GM21515 (cell line): Measurements from ENCODE around the gene MT1A.
"Not testable (repeated sequence)": the region's sequence is repeated elsewhere in the genome, so short reads cannot be mapped to it uniquely, and the experiment has no call there.

ENCODE experiments used
- ATAC-seq: cut with Tn5 transposase; IDR thresholded peaks from one replicate; pipeline ENCODE4 v1.9.1; 2021; ENCODE audit not compliant: unreplicated experiment

The MT1A gene

GRCh38 chr16:56610017-56610608 is 28.4 kb upstream of the MT1A start:
- ATAC-seq = no peak

DNA sequence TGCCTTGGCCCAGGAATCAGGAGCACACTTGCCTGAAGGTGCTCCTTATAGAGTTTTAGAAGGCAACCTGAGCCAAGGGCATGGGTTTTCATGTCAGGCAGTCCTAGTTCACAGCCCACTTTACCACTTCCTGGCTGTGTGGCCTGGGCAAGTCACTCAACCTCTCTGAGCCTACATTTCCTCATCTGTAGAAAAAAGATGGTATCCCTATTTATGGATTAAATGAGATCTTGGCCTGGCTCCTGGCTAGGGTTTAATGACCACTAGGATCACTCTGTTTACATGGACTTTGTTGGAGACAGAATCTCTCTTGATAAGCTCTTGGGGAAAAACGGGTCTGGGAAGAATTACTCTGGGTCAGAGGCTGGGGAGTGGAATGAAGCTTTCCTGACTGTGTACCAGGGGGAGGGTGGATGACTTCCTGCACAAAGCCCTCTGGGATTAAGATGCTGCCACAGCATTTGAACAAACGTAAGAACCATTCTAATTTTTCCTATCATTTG is 27.8 kb upstream of the MT1A start:
- ATAC-seq = no peak

DNA sequence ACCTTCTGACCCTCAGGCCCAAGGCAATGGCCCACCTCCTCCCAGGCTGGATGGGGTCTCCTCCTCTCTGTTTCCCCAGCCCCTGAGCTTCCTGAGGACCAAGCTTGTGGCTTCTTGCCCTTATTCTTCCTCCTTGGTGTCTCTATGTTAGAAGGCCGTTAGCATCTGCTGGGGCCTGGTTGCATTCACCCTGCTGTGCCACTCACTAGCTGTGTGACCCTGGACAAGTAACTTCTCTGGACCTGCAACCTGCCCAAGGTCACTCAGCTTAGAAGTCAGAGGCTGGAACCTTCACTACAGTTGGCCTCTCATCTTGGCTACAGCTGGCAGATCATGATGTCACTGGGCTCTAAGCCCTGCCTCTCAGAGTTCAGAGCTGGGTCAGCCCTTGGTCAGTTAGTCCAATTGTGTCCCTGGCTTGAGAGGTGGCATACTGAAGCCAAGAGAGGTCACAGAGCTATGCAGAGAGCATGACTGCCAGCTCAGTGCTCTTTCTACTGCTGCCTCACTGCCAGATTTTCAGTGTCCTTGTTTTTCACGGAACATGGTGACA is 27.1 kb upstream of the MT1A start:
- no peak for ATAC-seq

GRCh38 chr16:56613706-56614105 is 24.8 kb upstream of the MT1A start:
- ATAC-seq = no peak

- ATAC-seq = no peak
Observed at GRCh38 chr16:56614549-56614991, 23.9 kb upstream of the MT1A start.

DNA sequence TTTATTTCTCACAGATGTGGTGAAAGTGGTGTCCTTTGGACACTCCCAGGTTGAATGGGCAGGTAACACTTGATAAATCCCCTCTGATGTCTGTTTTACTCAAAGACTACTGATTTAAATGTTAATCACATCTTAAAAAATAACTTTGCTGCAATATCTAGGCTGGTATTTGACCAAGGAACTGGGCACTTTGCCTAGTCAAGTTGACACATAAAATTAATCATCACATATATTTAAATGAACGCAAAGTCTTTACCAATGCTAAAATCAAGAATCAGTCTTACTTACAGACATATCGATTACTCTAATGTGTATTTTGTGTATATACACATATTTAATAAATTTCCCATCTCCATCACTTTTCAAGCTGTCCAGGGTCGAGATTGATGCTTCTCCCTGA is 23.1 kb upstream of the MT1A start:
- ATAC-seq = no peak

DNA sequence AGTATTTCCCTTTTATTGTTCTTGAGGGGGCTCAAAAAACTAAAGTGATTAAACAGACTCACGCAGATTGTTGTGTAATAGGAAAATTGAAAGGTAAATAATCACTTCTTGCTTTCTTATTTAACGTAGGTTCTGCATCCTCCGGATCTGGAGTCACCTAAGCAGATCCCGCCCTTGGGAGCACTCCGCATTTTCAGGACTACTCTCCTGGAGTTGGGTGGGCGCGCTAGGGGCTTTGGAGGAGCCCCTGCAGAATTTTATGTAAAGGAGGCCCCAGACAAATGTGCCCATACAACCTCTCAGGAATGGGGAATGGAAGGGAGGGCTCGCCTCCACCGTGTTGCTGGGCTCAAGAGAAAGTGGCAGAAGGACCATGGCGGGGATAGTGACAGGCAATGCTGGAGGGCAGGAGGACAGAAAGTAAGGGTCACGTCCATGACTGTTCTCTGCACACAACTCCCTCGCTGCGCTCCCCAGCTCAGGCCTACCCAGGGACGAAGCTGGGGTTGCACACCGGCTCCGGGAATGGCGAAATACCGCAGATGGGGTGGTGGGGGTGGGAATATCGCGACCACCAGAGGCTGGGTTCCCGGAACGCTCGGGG is 21.8 kb upstream of the MT1A start:
- no peak for ATAC-seq

DNA sequence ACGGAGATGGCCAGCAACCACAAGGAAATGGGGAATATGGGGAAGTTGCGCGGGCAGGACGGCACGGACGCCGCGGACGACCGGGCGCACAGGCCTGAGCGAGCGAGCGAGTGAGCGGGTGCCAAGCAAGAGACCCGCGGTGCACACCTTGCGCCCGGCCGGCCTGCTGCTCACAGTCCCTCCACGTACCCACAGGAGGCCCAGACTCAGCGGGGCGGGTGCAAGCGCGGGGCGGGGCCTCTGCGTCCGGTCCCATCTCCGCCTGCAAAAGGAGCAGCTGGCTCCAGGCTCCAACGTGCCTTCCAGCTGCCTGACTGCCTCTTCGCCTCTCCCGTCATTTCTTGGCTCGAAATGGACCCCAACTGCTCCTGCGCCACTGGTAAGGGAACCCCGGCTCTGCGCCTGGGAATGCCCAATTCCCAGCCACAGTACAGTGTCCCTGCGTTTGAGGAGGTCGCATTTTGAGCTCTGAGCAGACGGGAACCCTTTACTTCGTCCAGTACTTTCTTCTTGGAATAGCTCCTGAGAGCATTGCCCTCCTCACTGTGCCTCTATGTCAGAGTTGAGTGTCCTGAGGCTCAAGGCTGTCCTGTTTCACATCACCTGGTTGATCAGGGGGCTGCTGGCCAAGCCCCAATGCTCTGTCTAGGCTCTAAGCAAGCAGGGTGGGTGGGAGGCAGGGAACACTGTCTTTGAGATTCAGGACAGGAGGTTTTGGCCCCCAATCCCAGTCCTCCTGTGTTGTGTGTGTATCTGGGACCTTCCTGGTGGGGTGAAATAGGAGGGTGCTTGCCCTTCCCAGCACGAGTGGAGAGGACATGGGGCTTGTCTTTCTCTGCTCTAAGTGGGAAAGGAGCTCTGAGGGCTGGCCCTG is 21.0 kb upstream of the MT1A start:
- no peak for ATAC-seq

DNA sequence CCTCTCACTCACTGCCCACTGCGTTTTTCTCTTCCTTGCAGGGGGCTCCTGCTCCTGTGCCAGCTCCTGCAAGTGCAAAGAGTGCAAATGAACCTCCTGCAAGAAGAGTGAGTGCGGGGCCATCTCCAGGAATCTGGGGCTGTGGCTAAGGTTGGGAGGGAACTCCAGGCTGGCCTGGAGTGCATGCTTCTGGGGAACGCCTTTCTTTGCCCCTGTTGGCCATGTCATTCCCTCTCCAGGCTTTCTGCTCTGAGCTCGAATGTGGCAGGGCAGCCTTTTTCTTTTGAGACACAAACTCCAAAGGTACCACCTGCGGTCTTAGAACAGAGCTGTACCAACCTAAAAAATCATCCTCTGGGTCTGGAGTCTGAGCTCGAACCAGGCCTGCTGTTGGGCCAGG is 20.3 kb upstream of the MT1A start:
- ATAC-seq = no peak

- ATAC-seq = no peak
Observed at GRCh38 chr16:56620339-56620897, 18.0 kb upstream of the MT1A start.

GRCh38 chr16:56621665-56622445 is 16.6 kb upstream of the MT1A start:
- not testable (repeated sequence) for ATAC-seq

DNA sequence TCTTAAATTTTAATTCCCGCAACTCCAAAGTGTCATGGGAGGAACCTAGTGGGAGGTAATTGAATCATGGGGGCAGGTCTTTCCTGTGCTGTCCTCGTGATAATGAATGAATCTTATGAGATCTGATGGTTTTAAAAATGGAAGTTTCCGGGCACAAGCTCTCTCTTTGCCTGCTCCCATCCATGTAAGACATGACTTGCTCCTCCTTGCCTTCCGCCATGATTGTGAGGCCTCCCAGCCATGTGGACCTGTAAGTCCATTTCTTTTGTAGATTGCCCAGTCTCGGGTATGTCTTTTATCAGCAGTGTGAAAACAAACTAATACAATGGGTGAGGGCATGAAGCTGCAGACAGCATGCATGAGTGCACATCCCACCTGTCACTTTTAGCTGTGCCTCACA is 15.3 kb upstream of the MT1A start:
- ATAC-seq = not testable (repeated sequence)

- no peak for ATAC-seq
Observed at GRCh38 chr16:56623637-56624036, 14.8 kb upstream of the MT1A start.

GRCh38 chr16:56625140-56625942 is 13.1 kb upstream of the MT1A start, which contains the start of gene MT1E:
TSS of gene MT1E (plus strand) at chr16:56625781. CDS start at chr16:56625852, 71 bp downstream.
- no peak for ATAC-seq

- ATAC-seq = no peak
Observed at GRCh38 chr16:56625943-56626654, 12.4 kb upstream of the MT1A start.

DNA sequence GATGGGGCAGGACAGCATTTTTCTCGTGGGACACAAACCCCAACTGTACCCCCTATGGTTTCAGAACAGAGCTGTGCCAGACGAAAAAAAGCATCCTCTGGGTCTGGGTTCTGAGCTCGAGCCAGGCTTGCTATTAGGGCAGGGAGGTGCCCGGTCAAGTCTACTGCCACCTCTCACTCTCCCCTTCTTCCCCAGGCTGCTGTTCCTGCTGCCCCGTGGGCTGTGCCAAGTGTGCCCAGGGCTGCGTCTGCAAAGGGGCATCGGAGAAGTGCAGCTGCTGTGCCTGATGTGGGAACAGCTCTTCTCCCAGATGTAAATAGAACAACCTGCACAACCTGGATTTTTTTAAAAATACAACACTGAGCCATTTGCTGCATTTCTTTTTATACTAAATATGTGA is 11.8 kb upstream of the MT1A start:
- ATAC-seq = no peak

DNA sequence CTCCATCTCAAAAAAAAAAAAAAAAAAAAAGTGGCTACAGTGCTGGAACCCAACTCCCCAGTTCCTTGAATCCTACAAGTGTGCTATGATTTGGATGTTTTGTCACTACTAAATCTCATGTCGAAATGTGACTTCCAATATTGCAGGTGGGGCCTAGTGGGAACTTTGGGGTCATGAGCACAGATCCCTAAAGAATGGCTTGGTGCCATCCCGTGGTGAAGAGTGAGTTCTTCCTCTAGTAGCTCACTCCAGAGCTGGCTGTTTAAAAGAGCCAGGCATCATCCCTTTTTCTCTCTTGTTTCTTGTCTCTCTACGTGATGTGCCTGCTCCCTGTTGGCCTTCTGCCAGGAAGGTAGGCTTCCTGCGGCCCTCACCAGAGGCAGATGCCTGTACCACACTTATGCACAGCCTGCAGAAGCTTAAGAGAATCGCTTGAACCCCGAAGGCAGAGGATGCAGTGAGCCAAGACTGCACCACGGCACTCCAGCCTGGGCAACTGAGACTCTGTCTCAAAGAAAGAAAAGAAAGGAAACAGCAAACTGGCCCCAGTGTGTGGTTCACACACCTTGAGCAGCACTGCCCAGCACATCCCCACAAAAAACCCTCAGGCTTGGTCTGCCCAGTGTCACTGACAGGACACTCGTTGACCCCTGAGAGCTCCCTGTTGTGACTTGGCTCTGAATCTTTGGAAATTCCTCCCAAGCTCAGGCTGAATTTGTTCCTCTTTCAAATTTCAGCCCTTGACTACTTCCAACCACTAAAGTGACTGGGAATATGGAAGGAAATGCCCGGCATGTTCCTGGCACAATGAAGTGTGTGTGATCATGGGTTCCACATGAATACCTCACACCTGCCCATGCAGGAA is 9.7 kb upstream of the MT1A start:
- ATAC-seq = no peak

- ATAC-seq = no peak
Observed at GRCh38 chr16:56629531-56629930, 8.9 kb upstream of the MT1A start.
